Epithelial cell of esophagus (primary cell): ENCODE measurements around the gene RAPH1.
A peak's percentile ranks its signal among the peaks of the same experiment; 100 is the strongest.

Experiments
- DNase-seq: peaks from one replicate; pipeline ENCODE4 v3.0.0; 2010; ENCODE audit warnings: low read depth
- H3K4me3 ChIP-seq: 2 replicates; pipeline ENCODE4 v1.5.1; 2011; ENCODE audit warnings: mild to moderate bottlenecking, low read length, control low read depth
- CTCF ChIP-seq: IDR thresholded peaks from 2 replicates; pipeline ENCODE4 v1.5.1; 2011; ENCODE audit warnings: low read depth, mild to moderate bottlenecking, low read length, control low read depth, inconsistent platforms; ENCODE audit not compliant: insufficient read depth; ENCODE audit errors: missing control alignments

RAPH1 gene

DNA sequence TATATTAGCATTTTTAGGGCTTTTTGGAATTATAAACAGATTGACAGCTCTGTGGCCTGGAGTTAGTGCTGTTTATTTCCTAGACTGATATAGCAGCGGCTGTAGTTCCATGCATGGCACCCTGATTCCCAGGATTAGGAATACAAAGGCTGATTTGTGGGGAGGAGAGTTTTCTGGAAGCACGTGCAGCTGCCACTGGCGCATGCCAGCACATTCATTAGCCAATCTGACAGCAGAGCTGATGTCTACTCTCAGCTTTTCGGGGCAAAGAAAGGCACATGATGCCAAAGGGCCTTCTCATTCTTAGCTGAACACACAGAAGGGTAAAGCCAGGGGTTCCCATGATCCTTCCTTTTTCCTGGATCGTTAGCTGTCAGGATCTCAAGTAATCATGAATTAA, 45.7 kb upstream of the RAPH1 start:
- no peak overlapping the region for H3K4me3 ChIP-seq
- DNase-seq: no peak
- TF ChIP-seq CTCF: no peak

GRCh38 chr2:203579730-203580129, 44.6 kb upstream of the RAPH1 start:
- no peak overlapping the region for H3K4me3 ChIP-seq
- TF ChIP-seq CTCF: no peak
- DNase-seq: no peak

GRCh38 chr2:203578759-203579643, 43.9 kb upstream of the RAPH1 start:
- no peak overlapping the region for H3K4me3 ChIP-seq
- no peak for TF ChIP-seq CTCF
- DNase-seq: peak; percentile 99

- TF ChIP-seq CTCF: no peak
- H3K4me3 ChIP-seq: no peak overlapping the region
- peak; percentile 44 for DNase-seq
These were observed 39.7 kb upstream of the RAPH1 start for GRCh38 chr2:203574824-203575223.

DNA sequence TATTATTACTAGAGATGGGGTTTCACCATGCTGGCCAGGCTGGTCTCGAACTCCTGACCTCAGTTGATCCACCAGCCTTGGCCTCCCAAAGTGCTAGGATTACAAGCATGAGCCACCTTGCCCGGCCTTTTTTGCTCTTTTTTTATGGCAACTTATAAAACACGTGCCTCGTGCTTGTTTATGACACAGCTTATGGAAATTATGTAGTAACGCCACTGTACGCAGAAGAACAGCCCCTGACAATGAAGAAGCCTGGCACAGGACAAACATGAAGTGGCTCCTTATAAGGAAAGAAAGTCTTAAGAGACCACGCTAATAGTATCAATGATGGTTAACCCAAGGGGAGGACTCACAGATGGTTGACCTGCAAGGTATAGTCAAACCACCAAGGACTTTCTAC, 37.2 kb upstream of the RAPH1 start:
- no peak for TF ChIP-seq CTCF
- H3K4me3 ChIP-seq: no peak overlapping the region
- DNase-seq: no peak

- no peak overlapping the region for H3K4me3 ChIP-seq
- DNase-seq: no peak
- TF ChIP-seq CTCF: no peak
These were observed 34.7 kb upstream of the RAPH1 start for GRCh38 chr2:203569677-203570316.

DNA sequence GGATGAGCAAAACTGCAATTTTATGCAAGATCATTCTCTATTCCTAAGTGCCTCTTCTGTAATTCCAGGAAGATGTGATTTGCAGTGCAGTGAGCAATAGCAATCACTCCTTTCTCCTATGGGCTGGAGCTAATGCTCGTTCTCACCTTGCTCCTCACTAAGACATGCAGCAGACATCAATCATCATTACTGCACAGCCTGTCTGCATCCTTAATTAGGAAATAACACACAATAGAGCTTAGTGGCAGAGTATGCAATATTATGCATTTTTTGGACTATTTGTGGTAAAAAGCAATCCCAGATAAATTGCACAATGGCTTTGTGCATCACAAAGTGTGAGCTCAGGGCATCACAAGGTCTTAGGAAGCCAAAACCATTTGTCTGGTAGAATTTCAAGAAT, 32.6 kb upstream of the RAPH1 start:
- no peak for TF ChIP-seq CTCF
- no peak overlapping the region for H3K4me3 ChIP-seq
- DNase-seq: no peak
